HepG2 (cell line): Measurements from ENCODE around the gene RAB3B. TPM values are rescaled to one million over a fixed set of nuclear protein-coding genes. Genes with fewer than 3 reads are reported as not detected.
A peak's percentile ranks its signal among the peaks of the same experiment; 100 is the strongest.
"Not testable (repeated sequence)": the region's sequence is repeated elsewhere in the genome, so short reads cannot be mapped to it uniquely, and the experiment has no call there.

ENCODE experiments used
- ATAC-seq: fragments of 200-7000 bp; cut with Tn5 transposase; 3 replicates; pipeline ENCODE4 v1.9.1; 2020; ENCODE audit warnings: mild to moderate bottlenecking, moderate library complexity
- BruUV-seq: library from RNA; stranded (reverse); fragments of 400-500 nt; replicated peaks from 2 replicates; lab custom pipeline; 2021; lab: Mats Ljungman, UMichigan
- CTCF ChIA-PET: fragments of 300-600 bp; formaldehyde crosslinking; extraction: SDS; loops from one replicate; lab custom pipeline; 2021; ENCODE audit warnings: low total read pairs, inconsistent platforms, low intra/inter-chr PET ratio; lab: Yijun Ruan, JAX
- POLR2A ChIA-PET: fragments of 350-600 bp; sonication (Branson Sonifier 250); formaldehyde crosslinking; loops from one replicate; lab custom pipeline; 2020; ENCODE audit warnings: antibody characterized with exemption, inconsistent platforms; lab: Yijun Ruan, JAX
- DNase-seq: peaks from one replicate; pipeline ENCODE4 v3.0.0-alpha.2; 2015; ENCODE audit warnings: low spot score
- FAIRE-seq: peaks from 3 replicates; lab custom pipeline; 2011; peaks lifted over from hg19 to GRCh38; lab: Jason Lieb, UNC
- H2AFZ ChIP-seq: one replicate; pipeline ENCODE4 v1.6.1; 2011; ENCODE audit warnings: low read length, inconsistent platforms
- H3K27ac ChIP-seq: fragments of 300-600 bp; 3 replicates; pipeline ENCODE4 v1.8.0; 2011; ENCODE audit warnings: mixed run types, mild to moderate bottlenecking, mixed read lengths, low read length, inconsistent platforms; ENCODE audit not compliant: insufficient read depth; ENCODE audit errors: extremely low read length
- H3K27me3 ChIP-seq, 2 experiments: fragments of 200-600 bp in 1 of 2; 2 replicates in 1 of 2; 3 replicates in 1 of 2; pipeline versions ENCODE4 v1.6.0 to v1.8.0; 2011; ENCODE audit warnings: low read length in 2 of 2, mild to moderate bottlenecking in 2 of 2, moderate library complexity in 2 of 2, inconsistent platforms in 1 of 2; ENCODE audit not compliant: insufficient read depth in 2 of 2, control insufficient read depth in 1 of 2
- H3K36me3 ChIP-seq, 2 experiments: fragments of 200-600 bp in 1 of 2; replicated peaks in 1 of 2; 2 replicates in 1 of 2; 3 replicates in 1 of 2; pipeline versions ENCODE4 v1.5.1 to v1.8.0; 2011; ENCODE audit warnings: low read length in 2 of 2, inconsistent platforms in 1 of 2; ENCODE audit not compliant: insufficient read depth in 2 of 2, control insufficient read depth in 1 of 2
- H3K4me1 ChIP-seq: 2 replicates; pipeline ENCODE4 v1.5.1; 2012; ENCODE audit warnings: low read length, inconsistent platforms; ENCODE audit not compliant: insufficient read depth
- H3K4me2 ChIP-seq: 2 replicates; pipeline ENCODE4 v1.6.0; 2011; ENCODE audit warnings: low read depth, low read length, inconsistent platforms
- H3K4me3 ChIP-seq, 3 experiments: fragments of 200-600 bp in 1 of 3; sonication (generic), shearing (Covaris generic) in 1 of 3; replicated peaks in 1 of 3; 2 replicates each; pipeline ENCODE4 v1.5.1; 2011 to 2016; ENCODE audit warnings: low read length in 3 of 3, inconsistent platforms in 2 of 3, low read depth in 2 of 3, mild to moderate bottlenecking in 2 of 3, control low read depth in 1 of 3, mixed read lengths in 1 of 3; ENCODE audit not compliant: insufficient read depth in 1 of 3
- H3K79me2 ChIP-seq: one replicate; pipeline ENCODE4 v1.6.1; 2011; ENCODE audit warnings: low read length, inconsistent platforms; ENCODE audit not compliant: insufficient read depth
- H3K9ac ChIP-seq: 2 replicates; pipeline ENCODE4 v1.6.0; 2011; ENCODE audit warnings: mild to moderate bottlenecking, low read depth, low read length, inconsistent platforms; ENCODE audit not compliant: insufficient read depth
- H3K9me3 ChIP-seq: 2 replicates; pipeline ENCODE4 v1.5.1; 2012; ENCODE audit warnings: mild to moderate bottlenecking, low read length
- H4K20me1 ChIP-seq: 2 replicates; pipeline ENCODE4 v1.6.0; 2011; ENCODE audit warnings: inconsistent platforms, mild to moderate bottlenecking, low read length, moderate library complexity; ENCODE audit not compliant: insufficient read depth
- REST ChIP-seq, 2 experiments: IDR thresholded peaks; 2 replicates each; pipeline ENCODE4 v1.6.1; 2011 to 2012; ENCODE audit warnings: low read length in 2 of 2, borderline replicate concordance in 1 of 2, low read depth in 1 of 2, mild to moderate bottlenecking in 1 of 2, moderate library complexity in 1 of 2
- SAP130 ChIP-seq: IDR thresholded peaks from 2 replicates; pipeline ENCODE4 v1.6.1; 2016; ENCODE audit warnings: low read depth
- SOX6 ChIP-seq, 2 experiments: fragments of 450-650 bp in 1 of 2; sonication (generic) in 1 of 2; formaldehyde crosslinking in 1 of 2; IDR thresholded peaks; 2 replicates each; pipeline versions ENCODE4 v1.4.0 to v1.6.1; 2017 to 2020; ENCODE audit warnings: antibody characterized with exemption in 1 of 2, mild to moderate bottlenecking in 1 of 2, missing genetic modification reagents in 1 of 2
- WGBS: methylation state at CpG from one replicate; pipeline ENCODE4 v1.1.6; 2017; ENCODE audit warnings: low lambda C conversion rate; 5-methylcytosine and 5-hydroxymethylcytosine counted together
- in situ Hi-C: cut with HindIII; loops from 2 replicates; pipeline ENCODE4 v1.10.0; 2017; ENCODE audit warnings: low pct_unique_long_range_greater_than_20kb; ENCODE audit not compliant: extremely low pct_ligation_motif_present
- intact Hi-C: fragments of 100-400 bp; cut with micrococcal nuclease; formaldehyde crosslinking; loops from one replicate; pipeline ENCODE4 v1.10.0; 2022; ENCODE audit not compliant: unreplicated experiment
- polyA plus RNA-seq, 8 experiments: library from polyadenylated mRNA; depleted of rRNA in 3 of 8; stranded (reverse) in 7 of 8; unstranded in 1 of 8; fragments of >200 nt; fragmentation: Illumina TruSeq in 4 of 8; extraction: Trizol in 4 of 8; gene quantifications; 2 replicates each; pipeline versions ENCODE4 v1.2.1 to v1.2.3, GENCODE V29; 2011 to 2016; ENCODE audit warnings: low read depth in 4 of 8, missing spikeins in 1 of 8, mixed read lengths in 1 of 8; ENCODE audit not compliant: insufficient read depth in 1 of 8
- total RNA-seq, 5 experiments: library from RNA; depleted of rRNA; stranded (reverse); fragments of >200 nt; fragmentation: Illumina TruSeq; extraction: Trizol; gene quantifications; 2 replicates each; pipeline ENCODE4 v1.2.3, GENCODE V29; 2016; ENCODE audit warnings: low read depth in 1 of 5
- TF ChIP-seq, protein P1 (sequence below): IDR thresholded peaks from 2 replicates; pipeline ENCODE4 v1.4.0; 2020; ENCODE audit warnings: mild to moderate bottlenecking, missing genetic modification reagents
- TF ChIP-seq, protein P2 (sequence below), 2 experiments: sonication (generic) in 1 of 2; formaldehyde crosslinking in 1 of 2; IDR thresholded peaks; 2 replicates each; pipeline versions ENCODE4 v1.4.0 to v1.6.1; 2016 to 2020; ENCODE audit warnings: borderline replicate concordance in 1 of 2, low read depth in 1 of 2, mild to moderate bottlenecking in 1 of 2, missing genetic modification reagents in 1 of 2

RAB3B gene
- total and polyA plus RNA-seq, 2 of the 13 experiments (the other 11 are each of a cell fraction or from before 2014, with no cell fraction given) = 1.0 to 1.2 TPM

GRCh38 chr1:52007215-52008002 lies 16.9 kb upstream of the RAB3B start (continued):
- TF ChIP-seq REST (IDR thresholded peaks at IDR 0.05; ENCODE audit: borderline replicate concordance in 1 of 2, low read depth in 1 of 2, low read length in 2 of 2) = no peak

DNA sequence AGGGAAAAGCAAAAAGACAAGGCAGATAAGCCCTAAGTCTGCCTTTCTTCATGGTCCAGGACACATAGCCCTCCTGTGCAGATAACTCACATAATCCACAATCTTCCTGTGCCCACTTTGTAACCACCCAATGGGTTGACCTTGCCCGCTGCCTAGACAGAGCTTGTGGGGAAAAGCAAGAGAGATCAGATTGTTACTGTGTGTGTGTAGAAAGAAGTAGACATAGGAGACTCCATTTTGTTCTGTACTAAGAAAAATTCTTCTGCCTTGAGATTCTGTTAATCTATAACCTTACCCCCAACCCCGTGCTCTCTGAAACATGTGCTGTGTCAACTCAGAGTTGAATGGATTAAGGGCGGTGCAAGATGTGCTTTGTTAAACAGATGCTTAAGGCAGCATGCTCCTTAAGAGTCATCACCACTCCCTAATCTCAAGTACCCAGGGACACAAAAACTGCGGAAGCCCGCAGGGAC lies 15.6 kb upstream of the RAB3B start:
- TF ChIP-seq, protein P1, sequence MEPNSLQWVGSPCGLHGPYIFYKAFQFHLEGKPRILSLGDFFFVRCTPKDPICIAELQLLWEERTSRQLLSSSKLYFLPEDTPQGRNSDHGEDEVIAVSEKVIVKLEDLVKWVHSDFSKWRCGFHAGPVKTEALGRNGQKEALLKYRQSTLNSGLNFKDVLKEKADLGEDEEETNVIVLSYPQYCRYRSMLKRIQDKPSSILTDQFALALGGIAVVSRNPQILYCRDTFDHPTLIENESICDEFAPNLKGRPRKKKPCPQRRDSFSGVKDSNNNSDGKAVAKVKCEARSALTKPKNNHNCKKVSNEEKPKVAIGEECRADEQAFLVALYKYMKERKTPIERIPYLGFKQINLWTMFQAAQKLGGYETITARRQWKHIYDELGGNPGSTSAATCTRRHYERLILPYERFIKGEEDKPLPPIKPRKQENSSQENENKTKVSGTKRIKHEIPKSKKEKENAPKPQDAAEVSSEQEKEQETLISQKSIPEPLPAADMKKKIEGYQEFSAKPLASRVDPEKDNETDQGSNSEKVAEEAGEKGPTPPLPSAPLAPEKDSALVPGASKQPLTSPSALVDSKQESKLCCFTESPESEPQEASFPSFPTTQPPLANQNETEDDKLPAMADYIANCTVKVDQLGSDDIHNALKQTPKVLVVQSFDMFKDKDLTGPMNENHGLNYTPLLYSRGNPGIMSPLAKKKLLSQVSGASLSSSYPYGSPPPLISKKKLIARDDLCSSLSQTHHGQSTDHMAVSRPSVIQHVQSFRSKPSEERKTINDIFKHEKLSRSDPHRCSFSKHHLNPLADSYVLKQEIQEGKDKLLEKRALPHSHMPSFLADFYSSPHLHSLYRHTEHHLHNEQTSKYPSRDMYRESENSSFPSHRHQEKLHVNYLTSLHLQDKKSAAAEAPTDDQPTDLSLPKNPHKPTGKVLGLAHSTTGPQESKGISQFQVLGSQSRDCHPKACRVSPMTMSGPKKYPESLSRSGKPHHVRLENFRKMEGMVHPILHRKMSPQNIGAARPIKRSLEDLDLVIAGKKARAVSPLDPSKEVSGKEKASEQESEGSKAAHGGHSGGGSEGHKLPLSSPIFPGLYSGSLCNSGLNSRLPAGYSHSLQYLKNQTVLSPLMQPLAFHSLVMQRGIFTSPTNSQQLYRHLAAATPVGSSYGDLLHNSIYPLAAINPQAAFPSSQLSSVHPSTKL (CRISPR knock-in tag) = peak; percentile 11; the same call in 1 of the 2 replicates
- TF ChIP-seq, protein P2, sequence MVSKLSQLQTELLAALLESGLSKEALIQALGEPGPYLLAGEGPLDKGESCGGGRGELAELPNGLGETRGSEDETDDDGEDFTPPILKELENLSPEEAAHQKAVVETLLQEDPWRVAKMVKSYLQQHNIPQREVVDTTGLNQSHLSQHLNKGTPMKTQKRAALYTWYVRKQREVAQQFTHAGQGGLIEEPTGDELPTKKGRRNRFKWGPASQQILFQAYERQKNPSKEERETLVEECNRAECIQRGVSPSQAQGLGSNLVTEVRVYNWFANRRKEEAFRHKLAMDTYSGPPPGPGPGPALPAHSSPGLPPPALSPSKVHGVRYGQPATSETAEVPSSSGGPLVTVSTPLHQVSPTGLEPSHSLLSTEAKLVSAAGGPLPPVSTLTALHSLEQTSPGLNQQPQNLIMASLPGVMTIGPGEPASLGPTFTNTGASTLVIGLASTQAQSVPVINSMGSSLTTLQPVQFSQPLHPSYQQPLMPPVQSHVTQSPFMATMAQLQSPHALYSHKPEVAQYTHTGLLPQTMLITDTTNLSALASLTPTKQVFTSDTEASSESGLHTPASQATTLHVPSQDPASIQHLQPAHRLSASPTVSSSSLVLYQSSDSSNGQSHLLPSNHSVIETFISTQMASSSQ (IDR thresholded peaks at IDR 0.05; ENCODE audit: low read depth) = 0 out of 2 replicates have a peak, but pooled peaks have one; percentile 51
- TF ChIP-seq, protein P2 (CRISPR knock-in tag; IDR thresholded peaks at IDR 0.05; ENCODE audit: borderline replicate concordance) = peak; percentile 25; the same call in 1 of the 2 replicates
- not testable (repeated sequence) for TF ChIP-seq SOX6 (IDR thresholded peaks at IDR 0.05)
- TF ChIP-seq SOX6 (CRISPR knock-in tag; IDR thresholded peaks at IDR 0.05) (peak; percentile 21; the same call in 1 of the 2 replicates), SAP130 (CRISPR knock-in tag) (peak; percentile 32)
- TF ChIP-seq, all 625 proteins: peak for 4; not testable (repeated sequence) for 621
- BruUV-seq, H3K36me3 ChIP-seq, H4K20me1 ChIP-seq, DNase-seq, H3K4me3 ChIP-seq, H3K27me3 ChIP-seq, CTCF ChIA-PET, H3K79me2 ChIP-seq, H3K9me3 ChIP-seq, FAIRE-seq, in situ Hi-C loops: not testable (repeated sequence)
- Histone ChIP-seq H2AFZ (peak overlapping the region; percentile 70), H3K4me2 (peak overlapping the region; percentile 72), H3K27ac (peak overlapping the region; percentile 21), H3K9ac (0 out of 2 replicates have a peak overlapping the region, but pooled peaks have one; percentile 10), H3K4me1 (peaks cover 28% of the 10 kb centered on the region)
- intact Hi-C loops = loop anchor here (10.0 kb wide), 1 partner anchor 181 kb away; no protein-coding TSS in a partner anchor
- 5% methylated on average over 5 of the region's 5 CpGs for WGBS
- POLR2A ChIA-PET = interaction anchor here (1.2 to 4.5 kb wide), 2 partner anchors 31 to 49 kb away, joined by 3 to 13 read pairs; partner anchors contain the start of gene TXNDC12
- ATAC-seq = peak; percentile 70
